Neural cell (in vitro differentiated cells): ENCODE data around the gene KIF21B.
A peak's percentile ranks its signal among the peaks of the same experiment; 100 is the strongest.

Source experiments
- EP300 ChIP-seq: fragments of 450-650 bp; conservative IDR thresholded peaks from 2 replicates; pipeline ENCODE4 v1.6.1; 2014; ENCODE audit warnings: antibody characterized with exemption, mild to moderate bottlenecking, moderate library complexity; ENCODE audit not compliant: poor library complexity, severe bottlenecking
- EZH2 ChIP-seq: fragments of 200-600, 300-800 bp; shearing (Covaris generic), sonication (generic); IDR thresholded peaks from 2 replicates; pipeline ENCODE4 v1.6.1; 2014; ENCODE audit warnings: antibody characterized with exemption, low read length, borderline replicate concordance, mild to moderate bottlenecking; ENCODE audit not compliant: insufficient read depth, poor library complexity, severe bottlenecking
- MXI1 ChIP-seq: fragments of 450-650 bp; conservative IDR thresholded peaks from 2 replicates; pipeline ENCODE4 v1.6.1; 2014; ENCODE audit warnings: antibody characterized with exemption, mild to moderate bottlenecking; ENCODE audit not compliant: poor library complexity, severe bottlenecking
- POLR2AphosphoS5 ChIP-seq: IDR thresholded peaks from 2 replicates; pipeline ENCODE4 v1.6.1; 2012
- RAD21 ChIP-seq: fragments of 450-650 bp; conservative IDR thresholded peaks from 2 replicates; pipeline ENCODE4 v1.6.1; 2014; ENCODE audit warnings: antibody characterized with exemption, mild to moderate bottlenecking, moderate library complexity
- SMC3 ChIP-seq: fragments of 450-650 bp; conservative IDR thresholded peaks from 2 replicates; pipeline ENCODE4 v1.6.1; 2014; ENCODE audit warnings: antibody characterized with exemption, mild to moderate bottlenecking, moderate library complexity; ENCODE audit not compliant: poor library complexity
- TAF1 ChIP-seq: IDR thresholded peaks from 2 replicates; pipeline ENCODE4 v1.6.1; 2012; ENCODE audit warnings: low read depth
- TF ChIP-seq, protein P1 (sequence below): fragments of 450-650 bp; IDR thresholded peaks from 2 replicates; pipeline ENCODE4 v1.5.1; 2014; ENCODE audit warnings: antibody characterized with exemption, mild to moderate bottlenecking, moderate library complexity; ENCODE audit not compliant: poor library complexity, severe bottlenecking
- TF ChIP-seq, protein P2 (sequence below): IDR thresholded peaks from 2 replicates; pipeline ENCODE4 v1.6.1; 2012; ENCODE audit warnings: borderline replicate concordance

DNA sequence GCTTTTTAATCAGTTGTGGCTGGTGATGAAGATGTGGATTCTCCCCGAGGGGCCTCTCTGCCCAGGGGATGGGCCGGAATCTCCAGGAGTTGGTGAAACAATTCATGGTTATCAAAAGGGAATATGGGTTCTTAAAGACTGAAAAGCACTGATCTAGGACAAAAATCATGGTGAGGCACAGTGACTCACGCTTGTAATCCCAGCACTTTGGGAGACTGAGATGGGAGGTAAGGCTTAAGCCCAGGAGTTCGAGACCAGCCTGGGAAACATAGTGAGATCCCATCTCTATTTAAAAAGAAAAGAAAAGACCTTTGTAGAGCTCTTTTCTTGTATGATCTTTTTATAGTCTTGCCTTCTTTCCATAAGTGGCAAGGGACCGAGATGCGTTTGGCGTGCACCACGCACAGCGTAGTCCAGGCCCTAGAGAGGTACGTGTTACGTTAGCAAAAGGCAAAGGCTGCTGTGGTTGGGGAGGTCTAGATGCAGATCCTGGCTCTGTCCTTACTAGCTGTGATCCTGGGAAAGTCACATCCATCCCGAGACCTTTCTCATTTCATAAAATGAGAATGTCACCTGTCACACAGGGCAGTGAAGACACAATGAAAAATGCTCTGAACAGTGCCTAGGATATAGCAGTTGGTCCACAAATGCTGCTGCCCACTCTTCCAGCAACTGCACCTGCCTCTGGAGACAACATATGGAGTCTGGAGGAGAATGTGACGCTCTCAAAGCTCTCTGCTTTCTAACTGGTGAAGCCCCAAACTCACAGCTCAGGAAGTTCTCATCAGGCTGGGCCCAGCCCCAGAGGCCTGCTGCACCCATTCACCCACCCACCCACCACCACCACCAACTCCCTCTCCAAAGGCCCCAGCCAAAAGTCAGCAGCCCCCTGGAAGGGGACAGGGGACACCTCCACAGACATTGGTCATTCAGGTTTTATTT lies 54.8 kb downstream of the KIF21B start:
- TF ChIP-seq, protein P1, sequence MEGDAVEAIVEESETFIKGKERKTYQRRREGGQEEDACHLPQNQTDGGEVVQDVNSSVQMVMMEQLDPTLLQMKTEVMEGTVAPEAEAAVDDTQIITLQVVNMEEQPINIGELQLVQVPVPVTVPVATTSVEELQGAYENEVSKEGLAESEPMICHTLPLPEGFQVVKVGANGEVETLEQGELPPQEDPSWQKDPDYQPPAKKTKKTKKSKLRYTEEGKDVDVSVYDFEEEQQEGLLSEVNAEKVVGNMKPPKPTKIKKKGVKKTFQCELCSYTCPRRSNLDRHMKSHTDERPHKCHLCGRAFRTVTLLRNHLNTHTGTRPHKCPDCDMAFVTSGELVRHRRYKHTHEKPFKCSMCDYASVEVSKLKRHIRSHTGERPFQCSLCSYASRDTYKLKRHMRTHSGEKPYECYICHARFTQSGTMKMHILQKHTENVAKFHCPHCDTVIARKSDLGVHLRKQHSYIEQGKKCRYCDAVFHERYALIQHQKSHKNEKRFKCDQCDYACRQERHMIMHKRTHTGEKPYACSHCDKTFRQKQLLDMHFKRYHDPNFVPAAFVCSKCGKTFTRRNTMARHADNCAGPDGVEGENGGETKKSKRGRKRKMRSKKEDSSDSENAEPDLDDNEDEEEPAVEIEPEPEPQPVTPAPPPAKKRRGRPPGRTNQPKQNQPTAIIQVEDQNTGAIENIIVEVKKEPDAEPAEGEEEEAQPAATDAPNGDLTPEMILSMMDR, result no peak
- TF ChIP-seq EZH2 (no peak), SMC3 (no peak), MXI1 (no peak), POLR2AphosphoS5 (peak; percentile 15), RAD21 (no peak), EP300 (no peak), TAF1 (no peak)
- TF ChIP-seq, protein P2, sequence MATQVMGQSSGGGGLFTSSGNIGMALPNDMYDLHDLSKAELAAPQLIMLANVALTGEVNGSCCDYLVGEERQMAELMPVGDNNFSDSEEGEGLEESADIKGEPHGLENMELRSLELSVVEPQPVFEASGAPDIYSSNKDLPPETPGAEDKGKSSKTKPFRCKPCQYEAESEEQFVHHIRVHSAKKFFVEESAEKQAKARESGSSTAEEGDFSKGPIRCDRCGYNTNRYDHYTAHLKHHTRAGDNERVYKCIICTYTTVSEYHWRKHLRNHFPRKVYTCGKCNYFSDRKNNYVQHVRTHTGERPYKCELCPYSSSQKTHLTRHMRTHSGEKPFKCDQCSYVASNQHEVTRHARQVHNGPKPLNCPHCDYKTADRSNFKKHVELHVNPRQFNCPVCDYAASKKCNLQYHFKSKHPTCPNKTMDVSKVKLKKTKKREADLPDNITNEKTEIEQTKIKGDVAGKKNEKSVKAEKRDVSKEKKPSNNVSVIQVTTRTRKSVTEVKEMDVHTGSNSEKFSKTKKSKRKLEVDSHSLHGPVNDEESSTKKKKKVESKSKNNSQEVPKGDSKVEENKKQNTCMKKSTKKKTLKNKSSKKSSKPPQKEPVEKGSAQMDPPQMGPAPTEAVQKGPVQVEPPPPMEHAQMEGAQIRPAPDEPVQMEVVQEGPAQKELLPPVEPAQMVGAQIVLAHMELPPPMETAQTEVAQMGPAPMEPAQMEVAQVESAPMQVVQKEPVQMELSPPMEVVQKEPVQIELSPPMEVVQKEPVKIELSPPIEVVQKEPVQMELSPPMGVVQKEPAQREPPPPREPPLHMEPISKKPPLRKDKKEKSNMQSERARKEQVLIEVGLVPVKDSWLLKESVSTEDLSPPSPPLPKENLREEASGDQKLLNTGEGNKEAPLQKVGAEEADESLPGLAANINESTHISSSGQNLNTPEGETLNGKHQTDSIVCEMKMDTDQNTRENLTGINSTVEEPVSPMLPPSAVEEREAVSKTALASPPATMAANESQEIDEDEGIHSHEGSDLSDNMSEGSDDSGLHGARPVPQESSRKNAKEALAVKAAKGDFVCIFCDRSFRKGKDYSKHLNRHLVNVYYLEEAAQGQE, result no peak
